ENCODE measurements around the gene QARS1. TPM values are rescaled to one million over a fixed set of nuclear protein-coding genes. Genes with fewer than 3 reads are reported as not detected.

The QARS1 gene
- total RNA-seq, 3 donors from 2014 or later, result 233 to 268 (median 252) TPM

GRCh38 chr3:49057268-49057667 lies 47.3 kb downstream of the QARS1 start:
- Histone ChIP-seq H3K4me1 (no peaks in the 10 kb centered on the region), H3K36me3 (peaks cover 14% of the 10 kb centered on the region), H3K4me3 (no peak overlapping the region), H3K27ac (no peak overlapping the region), H3K9me3 (no peaks in the 10 kb centered on the region), H3K27me3 (no peaks in the 10 kb centered on the region)
- intact Hi-C loops (cut with DNase I; ENCODE audit: low total_unique reads), result no loop called here
- DNase-seq (ENCODE audit: low spot score in 2 of 2), result no peak
- TF ChIP-seq POLR2AphosphoS5 (IDR thresholded peaks at IDR 0.05) (no peak), CTCF (IDR thresholded peaks at IDR 0.05) (no peak), POLR2A (IDR thresholded peaks at IDR 0.05) (no peak)

GRCh38 chr3:49054344-49054862 lies 50.2 kb downstream of the QARS1 start:
- Histone ChIP-seq H3K27ac (no peak overlapping the region), H3K27me3 (no peaks in the 10 kb centered on the region), H3K36me3 (peaks cover 14% of the 10 kb centered on the region), H3K4me3 (no peak overlapping the region), H3K9me3 (no peaks in the 10 kb centered on the region), H3K4me1 (no peaks in the 10 kb centered on the region)
- no peak for DNase-seq (ENCODE audit: low spot score in 2 of 2)
- intact Hi-C loops (cut with DNase I; ENCODE audit: low total_unique reads), result no loop called here
- TF ChIP-seq POLR2AphosphoS5 (IDR thresholded peaks at IDR 0.05) (no peak), CTCF (IDR thresholded peaks at IDR 0.05) (no peak), POLR2A (IDR thresholded peaks at IDR 0.05) (no peak)

- DNase-seq (ENCODE audit: low spot score in 2 of 2), result no peak
- Histone ChIP-seq H3K36me3 (peaks cover 14% of the 10 kb centered on the region), H3K9me3 (no peaks in the 10 kb centered on the region), H3K4me3 (no peak overlapping the region), H3K4me1 (no peaks in the 10 kb centered on the region), H3K27me3 (no peaks in the 10 kb centered on the region), H3K27ac (no peak overlapping the region)
- TF ChIP-seq POLR2A (IDR thresholded peaks at IDR 0.05), result no peak
- no peak for TF ChIP-seq POLR2AphosphoS5 (IDR thresholded peaks at IDR 0.05)
- TF ChIP-seq CTCF (IDR thresholded peaks at IDR 0.05), result no peak
- intact Hi-C loops (cut with DNase I; ENCODE audit: low total_unique reads), result no loop called here
Measured at GRCh38 chr3:49053543-49053942, 51.0 kb downstream of the QARS1 start.

Other genes with a start within 250 kb of the QARS1 start
- 10 to 100 TPM; 24.7 to 37.3 (median 30.2) TPM for gene SLC25A20, start 205.9 kb downstream of the QARS1 start, total RNA-seq
- 100 to 1,000 TPM in 1 of 3 donors, 10 to 100 TPM in 2; 70.7 to 111 (median 100.0) TPM for gene ARIH2, start 185.9 kb downstream of the QARS1 start, total RNA-seq
- 10 to 100 TPM; 29.9 to 59.7 (median 58.7) TPM for gene P4HTM, start 114.5 kb downstream of the QARS1 start, total RNA-seq
- gene WDR6, start 97.4 kb downstream of the QARS1 start, total RNA-seq, result 100 to 1,000 TPM in 2 of 3 donors, 10 to 100 TPM in 1; 57.9 to 143 (median 135) TPM
- gene DALRD3, start 86.2 kb downstream of the QARS1 start, total RNA-seq, result 10 to 100 TPM; 27.5 to 48.4 (median 37.7) TPM
- gene NDUFAF3, start 82.6 kb downstream of the QARS1 start, total RNA-seq, result 100 to 1,000 TPM; 151 to 171 (median 164) TPM
- 100 to 1,000 TPM; 123 to 216 (median 178) TPM for gene IMPDH2, start 75.4 kb downstream of the QARS1 start, total RNA-seq
- 100 to 1,000 TPM in 1 of 3 donors, 10 to 100 TPM in 2; 73.1 to 115 (median 99.3) TPM for gene QRICH1, start 10.7 kb downstream of the QARS1 start, total RNA-seq
- 10 to 100 TPM; 49.2 to 57.2 (median 56.2) TPM for gene USP19, start 16.1 kb upstream of the QARS1 start, total RNA-seq
- 100 to 1,000 TPM; 411 to 700 (median 540) TPM for gene LAMB2, start 28.3 kb upstream of the QARS1 start, total RNA-seq
- gene CCDC71, start 61.6 kb upstream of the QARS1 start, total RNA-seq, result 10 to 100 TPM; 29.0 to 39.7 (median 31.8) TPM
- gene KLHDC8B, start 66.8 kb upstream of the QARS1 start, total RNA-seq, result 100 to 1,000 TPM in 1 of 3 donors, 10 to 100 TPM in 2; 38.7 to 106 (median 46.2) TPM
- 1 to 10 TPM; 4.2 to 5.1 (median 4.3) TPM for gene C3orf62, start 172.5 kb upstream of the QARS1 start, total RNA-seq
- 10 to 100 TPM; 26.3 to 32.8 (median 29.9) TPM for gene USP4, start 235.3 kb upstream of the QARS1 start, total RNA-seq

Data from breast epithelium (tissue), 4 donors.